IMR-90 (cell line): ENCODE results near the gene ARPP21. TPM values are rescaled to one million over a fixed set of nuclear protein-coding genes. Genes with fewer than 3 reads are reported as not detected.

ENCODE experiments used
- ATAC-seq: fragments of 200-7000 bp; cut with Tn5 transposase; 2 replicates; pipeline ENCODE4 v1.9.1; 2020; ENCODE audit warnings: low read depth, mild to moderate bottlenecking, moderate library complexity
- BruUV-seq: library from RNA; stranded (reverse); fragments of 400-500 nt; replicated peaks from 2 replicates; lab custom pipeline; 2021; lab: Mats Ljungman, UMichigan
- CTCF ChIA-PET: fragments of 300-600 bp; formaldehyde crosslinking; extraction: SDS; loops from one replicate; lab custom pipeline; 2021; ENCODE audit warnings: antibody characterized with exemption; lab: Yijun Ruan, JAX
- POLR2A ChIA-PET: fragments of 300-600 bp; sonication (Branson Sonifier 250); formaldehyde crosslinking; loops from one replicate; lab custom pipeline; 2022; ENCODE audit warnings: antibody characterized with exemption; ENCODE audit not compliant: unreplicated experiment; lab: Charles Lee
- DNase-seq: peaks from one replicate; pipeline ENCODE4 v3.0.0; 2013
- H2AFZ ChIP-seq: replicated peaks from 2 replicates; pipeline ENCODE3; 2013; ENCODE audit warnings: low read length, mild to moderate bottlenecking; ENCODE audit not compliant: poor library complexity
- H2AK5ac ChIP-seq: 2 replicates; pipeline ENCODE4 v1.6.1; 2013; ENCODE audit warnings: low read depth, low read length, inconsistent platforms
- H2AK9ac ChIP-seq: replicated peaks from 2 replicates; pipeline ENCODE3; 2013; ENCODE audit warnings: mild to moderate bottlenecking, low read depth, low read length, moderate library complexity; ENCODE audit not compliant: poor library complexity
- H2BK120ac ChIP-seq: 2 replicates; pipeline ENCODE4 v1.6.1; 2013; ENCODE audit warnings: low read depth, low read length, inconsistent platforms
- H2BK15ac ChIP-seq: 3 replicates; pipeline ENCODE4 v1.6.1; 2013; ENCODE audit warnings: low read depth, low read length, inconsistent platforms
- H2BK20ac ChIP-seq: 2 replicates; pipeline ENCODE4 v1.6.1; 2013; ENCODE audit warnings: low read depth, mild to moderate bottlenecking, inconsistent platforms, low read length, moderate library complexity
- H2BK5ac ChIP-seq: 2 replicates; pipeline ENCODE4 v1.6.1; 2013; ENCODE audit warnings: mild to moderate bottlenecking, low read depth, low read length, inconsistent platforms; ENCODE audit not compliant: poor library complexity, severe bottlenecking
- H3K14ac ChIP-seq: replicated peaks from 2 replicates; pipeline ENCODE4 v1.6.1; 2013; ENCODE audit warnings: low read depth, low read length, inconsistent platforms
- H3K18ac ChIP-seq: 2 replicates; pipeline ENCODE4 v1.6.1; 2013; ENCODE audit warnings: low read depth, low read length, control low read depth
- H3K23ac ChIP-seq: 2 replicates; pipeline ENCODE4 v1.6.1; 2013; ENCODE audit warnings: low read depth, low read length, inconsistent platforms
- H3K27ac ChIP-seq: 2 replicates; pipeline ENCODE4 v1.5.1; 2013; ENCODE audit warnings: mild to moderate bottlenecking, control low read depth, low read length; ENCODE audit not compliant: insufficient read depth
- H3K27me3 ChIP-seq: 2 replicates; pipeline ENCODE4 v1.6.1; 2013; ENCODE audit warnings: low read length; ENCODE audit not compliant: control insufficient read depth, insufficient read depth
- H3K36me3 ChIP-seq: 2 replicates; pipeline ENCODE4 v1.6.1; 2013; ENCODE audit warnings: low read length, mixed read lengths; ENCODE audit not compliant: control insufficient read depth, insufficient read depth
- H3K4ac ChIP-seq: 2 replicates; pipeline ENCODE4 v1.6.1; 2013; ENCODE audit warnings: low read depth, low read length, inconsistent platforms
- H3K4me1 ChIP-seq: 2 replicates; pipeline ENCODE4 v1.6.1; 2013; ENCODE audit warnings: low read length, mixed read lengths; ENCODE audit not compliant: control insufficient read depth, insufficient read depth
- H3K4me2 ChIP-seq: 2 replicates; pipeline ENCODE4 v1.6.1; 2013; ENCODE audit warnings: low read depth, mild to moderate bottlenecking, control low read depth, low read length, moderate library complexity
- H3K4me3 ChIP-seq: 2 replicates; pipeline ENCODE4 v1.5.1; 2013; ENCODE audit warnings: low read depth, mild to moderate bottlenecking, control low read depth, low read length, moderate library complexity; ENCODE audit not compliant: insufficient read depth
- H3K56ac ChIP-seq: 2 replicates; pipeline ENCODE4 v1.6.1; 2013; ENCODE audit warnings: low read length, inconsistent platforms; ENCODE audit not compliant: insufficient read depth; ENCODE audit errors: extremely low read depth
- H3K79me1 ChIP-seq, 2 experiments: 2 replicates each; pipeline ENCODE4 v1.6.1; 2013; ENCODE audit warnings: low read length in 2 of 2, inconsistent platforms in 1 of 2, low read depth in 1 of 2
- H3K9ac ChIP-seq: 2 replicates; pipeline ENCODE4 v1.6.1; 2013; ENCODE audit warnings: low read depth, low read length, control low read depth
- H3K9me1 ChIP-seq: 2 replicates; pipeline ENCODE4 v1.6.1; 2013; ENCODE audit warnings: low read length, inconsistent platforms; ENCODE audit not compliant: insufficient read depth
- H3K9me3 ChIP-seq: 2 replicates; pipeline ENCODE4 v1.6.1; 2013; ENCODE audit warnings: low read length; ENCODE audit not compliant: control insufficient read depth, insufficient read depth
- H4K20me1 ChIP-seq: 2 replicates; pipeline ENCODE4 v1.6.1; 2013; ENCODE audit warnings: low read length, inconsistent platforms; ENCODE audit not compliant: insufficient read depth
- H4K5ac ChIP-seq: 2 replicates; pipeline ENCODE4 v1.6.1; 2013; ENCODE audit warnings: mild to moderate bottlenecking, low read depth, low read length, control low read depth
- H4K8ac ChIP-seq, 2 experiments: 2 replicates each; pipeline ENCODE4 v1.6.1; 2013; ENCODE audit warnings: low read depth in 2 of 2, low read length in 2 of 2, control low read depth in 1 of 2, inconsistent platforms in 1 of 2
- H4K91ac ChIP-seq: 2 replicates; pipeline ENCODE4 v1.6.1; 2013; ENCODE audit warnings: low read depth, low read length, inconsistent platforms; ENCODE audit not compliant: insufficient read depth
- BHLHE40 ChIP-seq: fragments of 150-350 bp; IDR thresholded peaks from 2 replicates; pipeline ENCODE4 v1.6.1; 2016; ENCODE audit warnings: mild to moderate bottlenecking, low read depth, low read length
- CEBPB ChIP-seq: IDR thresholded peaks from 2 replicates; pipeline ENCODE4 v1.6.1; 2012; ENCODE audit warnings: low read depth, low read length, improper control_type of control experiment
- NFE2L2 ChIP-seq: fragments of 150-350 bp; IDR thresholded peaks from 2 replicates; pipeline ENCODE4 v1.6.1; 2016; ENCODE audit warnings: low read depth, mild to moderate bottlenecking, low read length
- WGBS, 2 experiments: methylation state at CpG; one replicate each; pipeline versions ENCODE4 v1.1.5 to v1.1.7; 2013; ENCODE audit warnings: missing lambda C conversion rate in 2 of 2; ENCODE audit not compliant: insufficient read length in 1 of 2; ENCODE audit errors: extremely low coverage in 2 of 2; 5-methylcytosine and 5-hydroxymethylcytosine counted together
- dilution Hi-C: fragments of 300-500 bp; cut with HindIII; formaldehyde crosslinking; loops from one replicate; pipeline ENCODE4 v1.14.3; 2018; ENCODE audit warnings: low sequenced_read_pairs; ENCODE audit not compliant: unreplicated experiment
- in situ Hi-C: fragments of 300-500 bp; cut with MboI; formaldehyde crosslinking; loops from 3 replicates; pipeline ENCODE4 v1.14.3; 2019; ENCODE audit warnings: low sequenced_read_pairs, inconsistent platforms, mixed read lengths
- intact Hi-C: fragments of 100-400 bp; cut with micrococcal nuclease; formaldehyde crosslinking; loops from 2 replicates; pipeline ENCODE4 v1.10.0; 2022
- polyA plus RNA-seq, 3 experiments: library from polyadenylated mRNA; depleted of rRNA; stranded (reverse); fragments of >200 nt; gene quantifications; 2 replicates each; pipeline ENCODE4 v1.2.3, GENCODE V29; 2012; ENCODE audit warnings: low replicate concordance in 1 of 3
- total RNA-seq: library from RNA; depleted of rRNA; stranded (reverse); fragments of >200 nt; gene quantifications from 2 replicates; pipeline ENCODE4 v1.2.3, GENCODE V29; 2012
- TF ChIP-seq, protein P1 (sequence below): fragments of 150-350 bp; IDR thresholded peaks from 2 replicates; pipeline ENCODE4 v1.6.1; 2017; ENCODE audit warnings: mild to moderate bottlenecking, antibody characterized with exemption, low read length, low read depth

The ARPP21 gene
- total and polyA plus RNA-seq, 2 of the 4 experiments (the other 2 are of a cell fraction), result not detected

DNA sequence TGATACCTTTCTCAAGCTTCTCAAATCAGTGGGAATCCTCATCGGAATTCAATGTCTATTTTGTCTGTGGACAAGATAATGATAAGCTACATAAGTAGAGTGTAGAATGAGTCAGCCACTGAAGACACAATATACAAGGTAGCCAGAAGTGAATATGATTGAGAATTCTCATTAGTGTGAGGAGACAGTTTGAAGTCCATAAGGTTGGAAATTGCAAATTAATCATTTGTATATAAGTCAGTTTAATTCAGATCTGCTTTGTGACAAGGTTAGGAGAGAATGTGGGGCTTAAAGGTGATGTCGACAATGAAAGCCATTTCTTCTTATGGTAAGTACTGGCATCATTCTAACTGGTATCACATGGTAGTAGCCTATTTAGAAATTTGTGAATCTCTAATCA, 4.2 kb downstream of the ARPP21 start:
- intact Hi-C loops (no loop called here), in situ Hi-C loops (no loop called here)
- H3K18ac ChIP-seq, result no peak overlapping the region

More for the DNA sequence above, 4.2 kb downstream of the ARPP21 start:
- Histone ChIP-seq H3K56ac (no peak overlapping the region; the same call in 1 of the 2 replicates), H2AFZ (no peak overlapping the region), H2BK15ac (no peak overlapping the region), H3K23ac (no peak overlapping the region), H4K91ac (no peak overlapping the region), H4K5ac (no peak overlapping the region), H2AK9ac (no peak overlapping the region), H3K9ac (no peak overlapping the region), H3K9me1 (no peaks in the 10 kb centered on the region), H3K27ac (no peak overlapping the region), H2BK20ac (no peak overlapping the region), H2BK120ac (no peak overlapping the region), H3K79me1 (no peaks in the 10 kb centered on the region), H2BK5ac (no peak overlapping the region), H3K9me3 (peaks cover 4% of the 10 kb centered on the region), H3K36me3 (no peaks in the 10 kb centered on the region), H3K4ac (no peak overlapping the region), H3K4me1 (no peaks in the 10 kb centered on the region), H4K8ac (no peak overlapping the region), H2AK5ac (no peak overlapping the region), H3K14ac (no peak overlapping the region), H3K4me3 (no peak overlapping the region), H4K20me1 (no peaks in the 10 kb centered on the region), H3K4me2 (no peak overlapping the region), H3K27me3 (no peaks in the 10 kb centered on the region; the same call in none of the 2 replicates)
- DNase-seq (no peak), ATAC-seq (no peak)
- CTCF ChIA-PET, result no interaction called here
- POLR2A ChIA-PET, result no interaction called here
- TF ChIP-seq CEBPB (no peak), BHLHE40 (no peak), NFE2L2 (no peak)
- TF ChIP-seq, protein P1, sequence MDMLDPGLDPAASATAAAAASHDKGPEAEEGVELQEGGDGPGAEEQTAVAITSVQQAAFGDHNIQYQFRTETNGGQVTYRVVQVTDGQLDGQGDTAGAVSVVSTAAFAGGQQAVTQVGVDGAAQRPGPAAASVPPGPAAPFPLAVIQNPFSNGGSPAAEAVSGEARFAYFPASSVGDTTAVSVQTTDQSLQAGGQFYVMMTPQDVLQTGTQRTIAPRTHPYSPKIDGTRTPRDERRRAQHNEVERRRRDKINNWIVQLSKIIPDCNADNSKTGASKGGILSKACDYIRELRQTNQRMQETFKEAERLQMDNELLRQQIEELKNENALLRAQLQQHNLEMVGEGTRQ, result no peak
- WGBS, 2 experiments, result no CpG with 5 or more reads among the region's 2 CpGs
- dilution Hi-C loops, result no loop called here
- no TSS peak for BruUV-seq
